Epithelial cell of proximal tubule (primary cell): ENCODE data around the gene TLCD1. TPM values are rescaled to one million over a fixed set of nuclear protein-coding genes. Genes with fewer than 3 reads are reported as not detected.

Source experiments
- DNase-seq: peaks from one replicate; pipeline ENCODE4 v3.0.0-alpha.2; 2011; ENCODE audit warnings: low read depth
- H3K4me3 ChIP-seq: 2 replicates; pipeline ENCODE4 v1.5.1; 2011; ENCODE audit warnings: low read depth, mild to moderate bottlenecking, low read length
- CTCF ChIP-seq: conservative IDR thresholded peaks from 2 replicates; pipeline ENCODE4 v1.5.1; 2012; ENCODE audit warnings: low read depth, mild to moderate bottlenecking, low read length
- total RNA-seq: library from RNA; depleted of rRNA; stranded (reverse); fragments of >200 nt; gene quantifications from 2 replicates; pipeline ENCODE4 v1.2.3, GENCODE V29; 2015

TLCD1 gene
- total RNA-seq, 1 donor from 2014 or later = 14.5 TPM

- peak overlapping the region; percentile 97 for H3K4me3 ChIP-seq
- DNase-seq = no peak
- TF ChIP-seq CTCF = no peak
These were observed 19.9 kb upstream of the TLCD1 start for GRCh38 chr17:28745786-28746411.

GRCh38 chr17:28744972-28745785 is 19.1 kb upstream of the TLCD1 start:
- DNase-seq = no peak

GRCh38 chr17:28744104-28744971 is 18.3 kb upstream of the TLCD1 start:
- TF ChIP-seq CTCF = no peak
- peak overlapping the region; percentile 97 for H3K4me3 ChIP-seq
- no peak for DNase-seq

More at GRCh38 chr17:28744972-28745785, 19.1 kb upstream of the TLCD1 start:
- peak overlapping the region; percentile 97 for H3K4me3 ChIP-seq
- no peak for TF ChIP-seq CTCF

- no peak for TF ChIP-seq CTCF
- DNase-seq = no peak
- H3K4me3 ChIP-seq = peak within 1 kb of the TSS; percentile 97
These were observed 17.4 kb upstream of the TLCD1 start, which contains the start of gene TRAF4 for GRCh38 chr17:28743243-28744103. TSS of gene TRAF4 (plus strand) at chr17:28744011. CDS start at chr17:28744113, 102 bp downstream.

- TF ChIP-seq CTCF = no peak
- H3K4me3 ChIP-seq = no peak overlapping the region
- DNase-seq = no peak
These were observed 15.6 kb upstream of the TLCD1 start for GRCh38 chr17:28741358-28742349.
